Gastroesophageal sphincter (tissue), 4 donors: ENCODE measurements around the gene ZNF764. TPM values are rescaled to one million over a fixed set of nuclear protein-coding genes. Genes with fewer than 3 reads are reported as not detected.

ENCODE experiments used
- ATAC-seq: fragments of 150-250 bp; one replicate; pipeline ENCODE4 v1.9.1; 2016; ENCODE audit warnings: mild to moderate bottlenecking, moderate library complexity
- H3K27ac ChIP-seq, 4 donors: fragments of 200-600 bp; sonication (generic) in 3 of 4; 1 replicate in 3 of 4; 2 replicates in 1 of 4; pipeline ENCODE4 v1.5.1; 2016 to 2019
- H3K27me3 ChIP-seq: fragments of 200-600 bp; sonication (generic); one replicate; pipeline ENCODE4 v1.5.1; 2019
- H3K36me3 ChIP-seq, 2 donors: fragments of 200-600 bp; sonication (generic); one replicate each; pipeline ENCODE4 v1.5.1; 2019; ENCODE audit warnings: control low read depth in 1 of 2
- H3K4me1 ChIP-seq, 3 donors: fragments of 200-600 bp; sonication (generic); 1 replicate in 2 of 3; 2 replicates in 1 of 3; pipeline ENCODE4 v1.5.1; 2016 to 2019; ENCODE audit warnings: control low read depth in 2 of 3
- H3K4me3 ChIP-seq, 2 donors: fragments of 200-600 bp; sonication (generic); one replicate each; pipeline ENCODE4 v1.5.1; 2019; ENCODE audit warnings: mild to moderate bottlenecking in 1 of 2, moderate library complexity in 1 of 2
- H3K9me3 ChIP-seq, 3 donors: fragments of 200-600 bp; sonication (generic); one replicate each; pipeline ENCODE4 v1.5.1; 2017 to 2019; ENCODE audit warnings: control low read depth in 2 of 3
- CTCF ChIP-seq, 4 experiments: fragments of 200-600 bp in 2 of 4; fragments of 450-650 bp in 2 of 4; sonication (generic) in 1 of 4; IDR thresholded peaks; one replicate each; pipeline ENCODE4 v1.5.1; 2017 to 2019; ENCODE audit warnings: antibody characterized with exemption in 4 of 4, mild to moderate bottlenecking in 2 of 4, moderate library complexity in 2 of 4
- EP300 ChIP-seq: sonication (generic); formaldehyde crosslinking; IDR thresholded peaks from one replicate; pipeline ENCODE4 v1.6.1; 2017; ENCODE audit warnings: antibody characterized with exemption, mild to moderate bottlenecking
- POLR2A ChIP-seq, 2 donors: fragments of 450-650 bp; IDR thresholded peaks; one replicate each; pipeline ENCODE4 v1.6.1; 2017; ENCODE audit warnings: antibody characterized with exemption in 2 of 2, mild to moderate bottlenecking in 2 of 2, moderate library complexity in 1 of 2
- POLR2AphosphoS5 ChIP-seq: sonication (generic); formaldehyde crosslinking; IDR thresholded peaks from one replicate; pipeline ENCODE4 v1.6.1; 2017; ENCODE audit warnings: antibody characterized with exemption
- WGBS, 2 donors: methylation state at CpG; one replicate each; pipeline ENCODE4 v1.1.5; 2018; ENCODE audit warnings: low coverage in 1 of 2; 5-methylcytosine and 5-hydroxymethylcytosine counted together
- total RNA-seq, 4 donors: library from RNA; depleted of rRNA; stranded (reverse); fragments of >200 nt; gene quantifications; one replicate each; pipeline ENCODE4 v1.1.0, GENCODE V29; 2016

The ZNF764 gene
- total RNA-seq, 4 donors from 2014 or later: 6.3 to 13.1 (median 9.3) TPM

DNA sequence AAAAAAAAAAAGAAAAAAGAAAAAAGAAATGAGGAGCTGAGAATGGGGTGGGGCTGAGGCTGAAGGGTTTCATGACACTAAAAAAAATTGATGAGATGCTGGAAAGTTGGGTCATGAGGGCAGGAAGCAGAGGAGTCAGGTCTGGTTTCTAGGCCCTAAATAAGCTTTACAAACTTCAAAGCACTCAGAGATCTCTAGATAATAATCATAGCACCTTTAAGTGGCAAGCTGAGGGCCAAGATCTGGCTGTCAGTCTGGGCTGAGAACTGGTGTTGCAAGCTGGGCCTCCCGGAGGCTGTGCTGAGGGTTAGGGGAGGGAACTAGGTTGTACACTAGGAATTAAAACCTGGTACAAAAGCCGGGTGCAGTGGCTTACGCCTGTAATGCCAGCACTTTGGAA, 6.4 kb downstream of the ZNF764 start:
- Histone ChIP-seq H3K36me3 (peaks cover 0 to 44% of the 10 kb centered on the region in 2 donors), H3K4me1 (peaks cover 0 to 13% (median under 1%) of the 10 kb centered on the region in 3 donors), H3K27me3 (no peaks in the 10 kb centered on the region), H3K4me3 (no peak overlapping the region), H3K9me3 (no peaks in the 10 kb centered on the region), H3K27ac (no peak overlapping the region)
- ATAC-seq: no peak
- WGBS, 2 donors: 20 to 72% methylated on average over 1 to 3 of the region's 3 CpGs
- TF ChIP-seq CTCF (IDR thresholded peaks at IDR 0.05) (no peak), EP300 (no peak), POLR2AphosphoS5 (no peak), POLR2A (IDR thresholded peaks at IDR 0.05) (no peak)

DNA sequence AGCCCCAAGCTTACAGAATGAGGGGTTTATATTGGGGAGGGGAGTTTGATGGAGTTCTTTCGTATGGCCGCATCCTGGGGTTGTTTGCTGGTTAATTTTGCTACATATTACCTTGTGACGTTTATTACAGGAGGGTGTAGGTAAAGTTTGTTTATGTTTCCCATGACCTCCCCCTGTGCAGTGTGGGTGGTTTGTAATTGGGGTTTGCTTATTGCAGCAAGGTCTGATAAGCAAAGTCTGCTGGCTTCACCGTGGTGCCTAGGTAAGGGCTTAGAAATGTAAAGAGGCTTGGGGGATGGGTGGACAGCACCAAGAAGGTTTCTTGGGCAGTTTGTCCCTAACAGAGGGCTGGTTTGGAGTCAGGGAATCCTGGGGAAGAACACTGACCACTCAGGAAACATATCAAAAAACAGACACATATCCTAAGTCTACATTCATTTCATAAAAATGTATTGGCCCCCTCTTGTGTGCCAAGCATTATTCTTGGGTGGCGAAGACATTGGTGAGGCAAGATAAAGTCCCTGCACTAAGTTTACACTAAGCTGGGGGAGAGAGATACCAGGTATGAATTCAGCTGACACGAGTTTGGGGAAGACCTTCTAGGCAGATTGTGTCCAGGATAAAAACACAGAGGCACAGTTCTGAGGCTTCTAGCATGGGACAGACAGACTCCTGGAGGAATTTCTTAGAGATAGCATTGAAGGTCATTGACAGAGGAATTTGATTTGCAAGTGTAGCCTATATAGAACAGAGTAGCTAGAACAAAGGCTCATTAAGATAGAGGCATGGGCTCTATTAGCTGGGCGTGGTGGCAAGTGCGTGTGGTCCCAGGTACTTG, 9.5 kb downstream of the ZNF764 start:
- Histone ChIP-seq H3K9me3 (no peaks in the 10 kb centered on the region), H3K4me1 (no peaks in the 10 kb centered on the region), H3K36me3 (peaks cover 0 to 14% of the 10 kb centered on the region in 2 donors), H3K27ac (no peak overlapping the region), H3K27me3 (no peaks in the 10 kb centered on the region), H3K4me3 (no peak overlapping the region)
- TF ChIP-seq CTCF (IDR thresholded peaks at IDR 0.05): no peak
- TF ChIP-seq EP300: no peak
- no peak for TF ChIP-seq POLR2AphosphoS5
- no peak for TF ChIP-seq POLR2A (IDR thresholded peaks at IDR 0.05)
- WGBS, 2 donors: 58 to 77% methylated on average over 6 to 7 of the region's 8 CpGs
- no peak for ATAC-seq

DNA sequence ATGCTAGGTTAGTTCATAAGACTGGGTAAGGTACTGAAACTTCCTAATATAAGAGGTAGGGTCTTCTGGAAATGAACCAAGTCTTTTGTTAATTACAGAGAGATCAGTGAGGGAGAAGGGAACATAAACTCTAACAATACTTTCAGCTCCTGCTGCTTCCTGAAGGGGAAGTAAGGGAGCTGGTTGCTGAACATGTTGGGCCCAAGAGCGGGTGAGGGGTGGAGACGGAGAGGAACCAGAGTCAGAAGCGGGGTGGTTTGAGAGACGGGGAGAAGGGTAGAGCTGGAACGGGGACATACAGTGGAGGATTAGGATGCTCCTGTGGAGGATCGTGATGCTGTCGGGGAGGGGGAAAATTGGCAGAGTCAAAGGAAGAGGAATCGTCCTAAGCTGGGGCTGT, 12.1 kb downstream of the ZNF764 start:
- Histone ChIP-seq H3K4me1 (no peaks in the 10 kb centered on the region), H3K27me3 (no peaks in the 10 kb centered on the region), H3K9me3 (no peaks in the 10 kb centered on the region), H3K27ac (no peak overlapping the region), H3K36me3 (no peaks in the 10 kb centered on the region), H3K4me3 (no peak overlapping the region)
- 66 to 77% methylated on average over 7 to 8 of the region's 8 CpGs for WGBS, 2 donors
- no peak for TF ChIP-seq CTCF (IDR thresholded peaks at IDR 0.05)
- ATAC-seq: no peak

DNA sequence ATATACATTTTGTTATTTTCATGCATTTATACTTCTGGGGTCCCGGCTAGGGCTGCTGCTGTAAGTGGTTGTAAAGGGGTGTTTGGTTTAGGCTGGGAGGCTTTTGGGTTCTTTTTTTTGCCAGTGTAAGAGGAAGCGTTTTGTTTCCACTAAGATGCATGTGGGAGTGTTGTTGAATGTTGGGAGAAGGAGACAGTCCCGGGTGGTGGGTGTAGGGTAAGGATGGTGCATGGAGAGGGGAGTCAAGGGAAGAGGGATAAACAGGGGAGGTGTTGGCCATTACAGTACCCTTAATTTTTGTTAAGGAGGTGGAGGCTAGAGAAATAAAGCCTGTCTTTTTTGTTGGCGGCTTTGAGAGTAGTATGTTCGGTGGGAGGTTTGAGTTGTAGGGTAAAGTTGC, 15.1 kb downstream of the ZNF764 start:
- Histone ChIP-seq H3K4me1 (no peaks in the 10 kb centered on the region), H3K36me3 (no peaks in the 10 kb centered on the region), H3K27ac (no peak overlapping the region), H3K9me3 (no peaks in the 10 kb centered on the region), H3K27me3 (no peaks in the 10 kb centered on the region), H3K4me3 (no peak overlapping the region)
- 76 to 89% methylated on average over 3 to 4 of the region's 5 CpGs for WGBS, 2 donors
- no peak for ATAC-seq
- TF ChIP-seq POLR2A (IDR thresholded peaks at IDR 0.05): no peak
- TF ChIP-seq CTCF (IDR thresholded peaks at IDR 0.05): no peak
- TF ChIP-seq EP300: no peak
- no peak for TF ChIP-seq POLR2AphosphoS5
